ENCODE results near the gene ADAM17.

Gene ADAM17

GRCh38 chr2:9471206-9471605 is 84.4 kb downstream of the ADAM17 start:
- no peak for DNase-seq (ENCODE audit: low read depth)

GRCh38 chr2:9467687-9468086 is 87.9 kb downstream of the ADAM17 start:
- no peak for DNase-seq (ENCODE audit: low read depth)

GRCh38 chr2:9466147-9466683 is 89.4 kb downstream of the ADAM17 start:
- no peak for DNase-seq (ENCODE audit: low read depth)

- no peak for DNase-seq (ENCODE audit: low read depth)
Measured at GRCh38 chr2:9465170-9465569, 90.5 kb downstream of the ADAM17 start.

DNA sequence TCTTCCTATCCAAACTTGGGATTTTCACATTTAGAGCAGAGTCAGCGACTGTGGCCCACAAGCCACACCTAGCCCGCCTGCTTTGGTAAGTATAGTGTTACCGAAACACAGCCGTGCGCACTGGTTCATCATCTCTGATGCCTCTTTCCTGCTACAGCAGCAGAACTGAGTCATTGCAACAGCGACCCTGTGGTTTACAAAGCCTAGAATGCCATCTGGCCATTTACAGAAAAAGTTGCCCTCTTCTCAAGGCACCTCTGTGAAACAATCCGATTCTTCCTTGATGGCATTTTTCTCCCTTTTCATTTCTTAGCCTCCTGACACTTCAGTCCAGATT is 92.0 kb downstream of the ADAM17 start:
- peak; percentile 28 for DNase-seq (ENCODE audit: low read depth)

- DNase-seq (ENCODE audit: low read depth) = no peak
Measured at GRCh38 chr2:9462886-9463697, 92.5 kb downstream of the ADAM17 start.

- DNase-seq (ENCODE audit: low read depth) = no peak
Measured at GRCh38 chr2:9462313-9462712, 93.3 kb downstream of the ADAM17 start.

DNA sequence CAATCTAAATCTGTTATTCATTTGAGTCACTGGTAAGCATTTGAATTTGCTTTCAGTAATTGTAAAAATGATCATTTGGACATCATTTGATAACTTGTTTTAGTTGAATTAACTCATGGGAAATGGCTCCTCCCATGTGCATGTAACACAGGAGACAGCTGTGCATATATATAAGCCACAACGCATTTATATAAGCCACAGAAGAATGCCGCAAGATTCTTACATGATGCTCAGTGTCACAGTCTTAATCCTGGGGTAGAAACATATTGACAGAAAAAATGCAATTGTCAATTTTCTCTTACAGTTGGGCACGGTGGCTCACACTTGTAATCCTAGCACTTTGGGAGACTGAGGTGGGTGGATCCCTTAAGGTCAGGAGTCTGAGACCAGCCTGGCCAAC is 94.6 kb downstream of the ADAM17 start:
- DNase-seq (ENCODE audit: low read depth) = no peak

DNA sequence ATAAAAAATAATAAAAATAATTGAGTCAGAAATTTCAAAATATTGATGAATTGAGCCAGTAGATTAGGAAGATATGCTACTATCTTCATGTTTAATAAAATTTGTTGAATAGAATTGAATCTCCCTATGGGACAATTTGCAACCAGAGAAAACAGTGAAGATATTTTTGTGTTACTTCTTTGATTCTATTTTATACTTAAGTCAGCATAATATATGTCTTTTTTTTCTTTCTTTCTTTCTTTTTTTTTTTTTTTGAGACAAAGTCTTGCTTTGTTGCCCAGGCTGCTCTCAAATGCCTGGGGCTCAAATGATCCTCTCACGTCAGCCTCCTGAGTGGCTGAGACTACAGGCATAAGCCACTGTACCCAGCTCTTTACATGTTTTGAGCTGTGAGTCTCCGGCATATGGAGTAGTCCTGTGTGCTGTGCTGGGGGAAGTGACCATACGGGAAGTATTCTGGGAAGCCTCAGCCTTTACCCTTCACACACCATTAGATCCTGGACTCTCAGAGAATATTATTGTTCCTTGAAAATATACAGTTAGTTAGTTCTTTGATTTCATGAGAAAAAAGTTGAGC is 95.1 kb downstream of the ADAM17 start:
- DNase-seq (ENCODE audit: low read depth) = no peak

DNA sequence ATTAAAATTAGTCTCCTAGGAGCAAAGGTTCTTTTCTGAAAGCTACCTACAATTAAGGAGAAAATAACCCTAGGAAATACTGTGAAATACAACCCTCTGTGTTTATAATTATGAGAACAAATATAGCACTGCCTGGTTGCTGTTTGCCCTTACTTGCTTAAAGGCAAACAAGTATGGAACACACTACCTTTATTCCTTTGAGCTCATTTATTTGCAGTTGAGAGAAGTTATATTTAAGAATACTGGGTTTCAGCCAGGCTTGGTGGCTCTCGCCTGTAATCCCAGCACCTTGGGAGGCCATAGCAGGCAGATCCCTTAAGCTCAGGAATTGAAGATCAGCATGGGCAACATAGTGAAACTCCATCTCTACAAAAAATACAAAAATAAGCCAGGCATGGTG is 104.4 kb downstream of the ADAM17 start:
- DNase-seq (ENCODE audit: low read depth) = no peak

DNA sequence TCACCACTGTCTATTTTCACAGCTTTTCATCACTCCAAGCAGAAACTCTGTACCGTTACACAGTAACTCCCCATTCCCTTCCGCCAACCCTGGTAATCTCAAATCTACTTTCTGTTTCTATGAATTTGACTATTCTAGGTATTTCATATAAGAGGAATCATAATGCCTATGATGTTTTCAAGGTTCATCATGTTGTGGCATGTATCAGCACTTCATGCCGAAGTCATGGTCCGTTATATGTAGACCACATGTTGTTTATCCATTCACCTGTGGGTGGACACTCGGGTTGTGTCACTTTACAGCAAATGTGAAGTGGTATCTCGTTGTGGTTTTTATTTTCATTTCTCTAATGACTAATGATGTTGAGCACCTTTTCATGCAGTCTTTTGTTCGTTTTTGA is 110.5 kb downstream of the ADAM17 start:
- DNase-seq (ENCODE audit: low read depth) = no peak

DNA sequence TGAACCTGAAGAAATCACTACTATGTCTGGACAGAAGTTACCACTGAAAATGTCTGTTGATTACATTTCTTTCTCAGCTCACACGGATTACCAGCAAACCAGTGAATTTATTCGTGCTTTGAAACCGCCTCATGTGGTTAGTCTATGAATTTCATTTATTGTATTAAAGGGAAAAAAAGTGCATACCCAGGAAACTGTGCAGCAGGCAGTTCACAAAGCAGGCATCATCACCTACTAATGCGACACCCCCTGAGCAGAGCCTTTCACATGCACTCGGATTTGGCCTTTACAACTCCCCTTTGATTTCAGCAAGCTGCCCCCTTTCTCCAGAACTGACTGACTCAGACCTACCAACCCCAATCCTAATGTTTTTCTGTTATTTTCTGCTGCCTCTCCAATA is 112.1 kb downstream of the ADAM17 start:
- DNase-seq (ENCODE audit: low read depth) = no peak

- DNase-seq (ENCODE audit: low read depth) = peak; percentile 62
Measured at GRCh38 chr2:9441556-9441955, 114.1 kb downstream of the ADAM17 start.

- peak; percentile 66 for DNase-seq (ENCODE audit: low read depth)
Measured at GRCh38 chr2:9440058-9440727, 115.4 kb downstream of the ADAM17 start.

DNA sequence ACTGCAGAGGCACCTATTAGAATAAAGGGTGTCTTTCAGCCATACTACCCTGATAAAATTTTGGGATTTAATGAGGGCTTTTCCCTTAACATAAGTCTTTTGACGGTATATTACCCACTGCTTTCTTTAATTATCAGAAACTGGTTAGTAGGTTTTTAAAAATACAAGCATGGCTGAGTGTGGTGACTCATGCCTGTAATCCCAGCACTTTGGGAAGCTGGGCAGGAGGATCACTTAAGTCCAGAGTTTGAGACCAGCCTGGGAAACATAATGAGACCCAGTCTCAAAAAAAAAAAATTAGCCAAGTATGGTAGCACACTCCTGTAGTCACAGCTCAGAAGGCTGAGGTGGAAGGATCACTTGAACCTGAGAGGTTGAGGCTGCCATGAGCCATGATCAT is 116.1 kb downstream of the ADAM17 start:
- peak; percentile 55 for DNase-seq (ENCODE audit: low read depth)

Measured in EH (cell line).